ENCODE results near the gene ASB16. TPM values are rescaled to one million over a fixed set of nuclear protein-coding genes. Genes with fewer than 3 reads are reported as not detected.

The ASB16 gene
- total and polyA plus RNA-seq, 10 of the 15 experiments (the other 5 are each of a cell fraction or from before 2014, with no cell fraction given): 0.07 to 1.1 (median 0.44) TPM; not detected in 5

GRCh38 chr17:44191941-44192496 is 21.5 kb downstream of the ASB16 start (continued):
- TF ChIP-seq ZNF217 (IDR thresholded peaks at IDR 0.05) (no peak), SIX5 (IDR thresholded peaks at IDR 0.05; ENCODE audit: low read depth, low read length, severe bottlenecking) (no peak), JUNB (IDR thresholded peaks at IDR 0.05) (no peak)
- TF ChIP-seq, protein P1, sequence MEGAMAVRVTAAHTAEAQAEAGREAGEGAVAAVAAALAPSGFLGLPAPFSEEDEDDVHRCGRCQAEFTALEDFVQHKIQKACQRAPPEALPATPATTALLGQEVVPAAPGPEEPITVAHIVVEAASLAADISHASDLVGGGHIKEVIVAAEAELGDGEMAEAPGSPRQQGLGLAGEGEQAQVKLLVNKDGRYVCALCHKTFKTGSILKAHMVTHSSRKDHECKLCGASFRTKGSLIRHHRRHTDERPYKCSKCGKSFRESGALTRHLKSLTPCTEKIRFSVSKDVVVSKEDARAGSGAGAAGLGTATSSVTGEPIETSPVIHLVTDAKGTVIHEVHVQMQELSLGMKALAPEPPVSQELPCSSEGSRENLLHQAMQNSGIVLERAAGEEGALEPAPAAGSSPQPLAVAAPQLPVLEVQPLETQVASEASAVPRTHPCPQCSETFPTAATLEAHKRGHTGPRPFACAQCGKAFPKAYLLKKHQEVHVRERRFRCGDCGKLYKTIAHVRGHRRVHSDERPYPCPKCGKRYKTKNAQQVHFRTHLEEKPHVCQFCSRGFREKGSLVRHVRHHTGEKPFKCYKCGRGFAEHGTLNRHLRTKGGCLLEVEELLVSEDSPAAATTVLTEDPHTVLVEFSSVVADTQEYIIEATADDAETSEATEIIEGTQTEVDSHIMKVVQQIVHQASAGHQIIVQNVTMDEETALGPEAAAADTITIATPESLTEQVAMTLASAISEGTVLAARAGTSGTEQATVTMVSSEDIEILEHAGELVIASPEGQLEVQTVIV (IDR thresholded peaks at IDR 0.05; ENCODE audit: borderline replicate concordance, partially characterized antibody): no peak

DNA sequence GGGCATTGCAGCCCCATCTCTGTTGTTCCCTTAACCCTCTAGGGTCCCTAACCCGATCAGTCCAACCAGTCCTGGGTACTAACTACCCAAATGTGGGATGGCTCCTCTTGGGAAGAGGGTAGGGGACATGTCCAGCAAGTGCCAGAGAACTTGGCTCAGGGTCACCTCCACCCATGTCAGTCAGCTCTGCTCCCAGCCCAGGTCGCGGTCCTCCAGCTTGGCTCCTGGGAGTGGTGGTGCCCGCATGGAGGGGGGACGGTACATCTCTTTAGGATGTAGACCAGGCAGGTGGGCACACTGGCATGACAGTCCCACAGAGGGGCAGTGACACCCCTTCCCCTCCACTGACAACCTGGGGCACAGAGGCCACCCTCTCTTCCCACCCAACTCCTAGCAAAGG is 22.2 kb downstream of the ASB16 start:
- Histone ChIP-seq H3K4me3 (no peak overlapping the region), H2AFZ (ENCODE audit: control insufficient read depth, low read depth, low read length) (no peak overlapping the region), H3K9me3 (replicated peaks; ENCODE audit: control insufficient read depth, insufficient read depth, low read length) (no peaks in the 10 kb centered on the region), H3K27ac (ENCODE audit: control insufficient read depth, insufficient read depth) (no peak overlapping the region), H3K36me3 (ENCODE audit: control insufficient read depth in 2 of 2, insufficient read depth in 2 of 2, low read length in 1 of 2) (peaks cover 23 to 24% of the 10 kb centered on the region in 2 experiments), H3K9ac (ENCODE audit: control insufficient read depth, insufficient read depth, low read length) (no peak overlapping the region), H3K27me3 (replicated peaks in 1 of 2; ENCODE audit: control insufficient read depth in 2 of 2, insufficient read depth in 2 of 2, low read length in 1 of 2) (no peaks in the 10 kb centered on the region), H3K79me2 (ENCODE audit: control insufficient read depth, insufficient read depth, low read length) (peaks cover 17% of the 10 kb centered on the region), H3K4me2 (ENCODE audit: control insufficient read depth, insufficient read depth) (no peak overlapping the region), H3K4me1 (ENCODE audit: control insufficient read depth, insufficient read depth, low read length) (peaks cover 9% of the 10 kb centered on the region), H4K20me1 (ENCODE audit: control insufficient read depth, insufficient read depth) (no peaks in the 10 kb centered on the region)
- intact Hi-C loops (cut with micrococcal nuclease; ENCODE audit: unreplicated experiment) (no loop called here), in situ Hi-C loops (cut with MboI) (no loop called here)
- FAIRE-seq: no peak
- ChIA-PET CTCF (interaction anchor here (0.6 kb wide), 1 partner anchor 10 kb away, joined by 3 read pairs; no protein-coding TSS in a partner anchor), POLR2A (no interaction called here), RAD21 (ENCODE audit: unreplicated experiment) (no interaction called here), SMC1A (ENCODE audit: uncharacterized antibody, unreplicated experiment) (no interaction called here)
- WGBS (ENCODE audit: insufficient coverage, insufficient replicate concordance, low lambda C conversion rate, missing lambda C conversion rate): 99% methylated on average over 5 of the region's 5 CpGs
- ATAC-seq: no peak
- TF ChIP-seq POLR2A (IDR thresholded peaks at IDR 0.05; ENCODE audit: low read depth, low read length) (peak; percentile 53; the same call in 1 of the 2 replicates), ZNF592 (IDR thresholded peaks at IDR 0.05) (no peak)
- no peak for DNase-seq (ENCODE audit: low read depth, low spot score)
- BruUV-seq (replicated peaks): TSS peak; percentile 4
